Upper lobe of left lung (tissue), 6 donors: ENCODE data around the gene RABGAP1. TPM values are rescaled to one million over a fixed set of nuclear protein-coding genes. Genes with fewer than 3 reads are reported as not detected.
A peak's percentile ranks its signal among the peaks of the same experiment; 100 is the strongest.

Experiments
- ATAC-seq, 2 donors: fragments of 200-7000 bp; cut with Tn5 transposase; one replicate each; pipeline ENCODE4 v1.9.1; 2022; ENCODE audit warnings: mild to moderate bottlenecking in 2 of 2, moderate library complexity in 2 of 2; ENCODE audit not compliant: low FRiP score in 2 of 2
- DNase-seq, 2 donors: peaks; one replicate each; pipeline ENCODE4 v3.0.0-alpha.2; 2019 to 2020
- H3K27ac ChIP-seq, 4 donors: fragments of 200-600 bp; sonication (generic); one replicate each; pipeline ENCODE4 v1.5.1; 2016 to 2019
- H3K27me3 ChIP-seq, 4 donors: fragments of 200-600 bp; sonication (generic); one replicate each; pipeline ENCODE4 v1.5.1; 2017 to 2019
- H3K36me3 ChIP-seq, 4 donors: fragments of 200-600 bp; sonication (generic); one replicate each; pipeline ENCODE4 v1.5.1; 2016 to 2019
- H3K4me1 ChIP-seq, 4 donors: fragments of 200-600 bp; sonication (generic); one replicate each; pipeline ENCODE4 v1.5.1; 2018 to 2019
- H3K4me3 ChIP-seq, 4 donors: fragments of 200-600 bp; sonication (generic); one replicate each; pipeline ENCODE4 v1.5.1; 2017 to 2019; ENCODE audit warnings: mild to moderate bottlenecking in 2 of 4, moderate library complexity in 1 of 4
- H3K9me3 ChIP-seq, 4 donors: fragments of 200-600 bp; sonication (generic); one replicate each; pipeline ENCODE4 v1.5.1; 2018 to 2019
- EP300 ChIP-seq, 4 donors: sonication (generic); formaldehyde crosslinking; IDR thresholded peaks; one replicate each; pipeline ENCODE4 v1.5.1; 2017; ENCODE audit warnings: antibody characterized with exemption in 4 of 4, control low read depth in 2 of 4
- POLR2A ChIP-seq, 4 donors: fragments of 450-650 bp; IDR thresholded peaks; one replicate each; pipeline ENCODE4 v1.5.1; 2016 to 2017; ENCODE audit warnings: antibody characterized with exemption in 4 of 4, mild to moderate bottlenecking in 2 of 4
- POLR2AphosphoS5 ChIP-seq, 2 donors: sonication (generic); formaldehyde crosslinking; IDR thresholded peaks; one replicate each; pipeline ENCODE4 v1.5.1; 2017; ENCODE audit warnings: antibody characterized with exemption in 2 of 2
- WGBS, 2 donors: methylation state at CpG; one replicate each; pipeline ENCODE4 v1.1.5; 2017 to 2018; 5-methylcytosine and 5-hydroxymethylcytosine counted together
- total RNA-seq, 6 donors: library from RNA; depleted of rRNA in 4 of 6; stranded (reverse); fragments of >200 nt in 4 of 6; gene quantifications; one replicate each; pipeline versions ENCODE4 v1.1.0 to v1.2.1, GENCODE V29; 2016 to 2021
- TF ChIP-seq, protein P1 (sequence below), 6 experiments: fragments of 450-650 bp in 4 of 6; fragments of 200-600 bp in 2 of 6; sonication (generic) in 2 of 6; IDR thresholded peaks; one replicate each; pipeline ENCODE4 v1.5.1; 2016 to 2019; ENCODE audit warnings: antibody characterized with exemption in 6 of 6
- donor health status: DM: no; HTN: no; CAD: no; lungs with moderate emphysema.
- donor health status: DM: no; HTN: yes; CAD: no; lungs with severe emphysema.

The RABGAP1 gene
- total RNA-seq, 6 donors from 2014 or later, result 41.7 to 147 (median 62.6) TPM

DNA sequence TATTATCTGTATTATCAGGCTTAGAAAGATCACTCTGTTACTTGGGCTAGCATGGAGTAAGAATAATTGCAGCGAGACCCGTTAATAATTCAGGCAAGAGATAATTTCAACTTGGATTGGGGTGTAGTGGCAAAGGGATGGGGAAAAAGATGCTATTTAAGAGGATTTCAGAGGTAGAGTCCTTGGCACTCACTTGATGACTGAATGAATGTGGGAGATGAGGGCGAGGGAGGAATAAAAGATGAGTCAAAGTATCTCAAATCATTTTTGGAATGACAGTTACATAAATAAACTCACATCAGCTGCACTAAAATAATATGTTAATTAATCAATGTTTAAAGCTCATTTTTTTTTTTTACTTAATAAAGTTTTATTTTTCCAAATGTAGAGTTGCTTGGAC, 88.2 kb downstream of the RABGAP1 start:
- ATAC-seq, result no peak
- 96 to 97% methylated on average over 3 of the region's 3 CpGs for WGBS, 2 donors

DNA sequence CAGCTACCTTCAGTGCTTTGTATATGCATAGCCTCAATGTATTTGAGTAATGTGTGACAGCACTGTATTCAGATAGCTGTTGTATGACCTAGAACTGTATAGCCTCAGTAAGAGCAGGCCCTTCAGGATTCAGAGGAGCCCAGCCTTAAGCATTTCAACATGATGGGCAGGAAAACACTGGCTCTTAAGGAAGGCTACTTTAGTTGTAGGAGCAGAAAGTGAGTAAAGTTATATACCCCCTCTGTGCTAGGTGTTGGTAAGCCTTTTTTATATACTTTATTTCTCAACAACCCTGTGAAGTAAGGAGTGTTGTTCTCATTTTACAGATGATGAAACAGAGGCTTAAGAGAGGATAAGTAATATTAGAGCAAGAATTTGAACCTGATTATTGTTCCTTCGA, 91.1 kb downstream of the RABGAP1 start:
- Histone ChIP-seq H3K4me3 (no peak overlapping the region), H3K4me1 (peaks cover 4 to 20% (median 16%) of the 10 kb centered on the region in 4 donors), H3K27ac (no peak overlapping the region), H3K9me3 (no peaks in the 10 kb centered on the region), H3K36me3 (peaks cover 0 to 27% (median 2%) of the 10 kb centered on the region in 4 donors), H3K27me3 (no peaks in the 10 kb centered on the region)
- no peak for ATAC-seq
- TF ChIP-seq POLR2AphosphoS5 (IDR thresholded peaks at IDR 0.05), result no peak
- TF ChIP-seq, protein P1, sequence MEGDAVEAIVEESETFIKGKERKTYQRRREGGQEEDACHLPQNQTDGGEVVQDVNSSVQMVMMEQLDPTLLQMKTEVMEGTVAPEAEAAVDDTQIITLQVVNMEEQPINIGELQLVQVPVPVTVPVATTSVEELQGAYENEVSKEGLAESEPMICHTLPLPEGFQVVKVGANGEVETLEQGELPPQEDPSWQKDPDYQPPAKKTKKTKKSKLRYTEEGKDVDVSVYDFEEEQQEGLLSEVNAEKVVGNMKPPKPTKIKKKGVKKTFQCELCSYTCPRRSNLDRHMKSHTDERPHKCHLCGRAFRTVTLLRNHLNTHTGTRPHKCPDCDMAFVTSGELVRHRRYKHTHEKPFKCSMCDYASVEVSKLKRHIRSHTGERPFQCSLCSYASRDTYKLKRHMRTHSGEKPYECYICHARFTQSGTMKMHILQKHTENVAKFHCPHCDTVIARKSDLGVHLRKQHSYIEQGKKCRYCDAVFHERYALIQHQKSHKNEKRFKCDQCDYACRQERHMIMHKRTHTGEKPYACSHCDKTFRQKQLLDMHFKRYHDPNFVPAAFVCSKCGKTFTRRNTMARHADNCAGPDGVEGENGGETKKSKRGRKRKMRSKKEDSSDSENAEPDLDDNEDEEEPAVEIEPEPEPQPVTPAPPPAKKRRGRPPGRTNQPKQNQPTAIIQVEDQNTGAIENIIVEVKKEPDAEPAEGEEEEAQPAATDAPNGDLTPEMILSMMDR (IDR thresholded peaks at IDR 0.05), result no peak
- 75 to 78% methylated on average over 1 of the region's 1 CpG for WGBS, 2 donors
- no peak for DNase-seq

More for the DNA sequence above, 88.2 kb downstream of the RABGAP1 start:
- no peaks in the 10 kb centered on the region for H3K27me3 ChIP-seq
- H3K27ac ChIP-seq, result no peak overlapping the region
- TF ChIP-seq, protein P1 (IDR thresholded peaks at IDR 0.05), result no peak
- no peak for TF ChIP-seq EP300 (IDR thresholded peaks at IDR 0.05)
- no peak for TF ChIP-seq POLR2A (IDR thresholded peaks at IDR 0.05)
- TF ChIP-seq POLR2AphosphoS5 (IDR thresholded peaks at IDR 0.05), result no peak
- peaks cover 0 to 17% (median 0%) of the 10 kb centered on the region in 4 donors for H3K36me3 ChIP-seq
- no peaks in the 10 kb centered on the region for H3K9me3 ChIP-seq
- no peak overlapping the region for H3K4me3 ChIP-seq
- no peak for DNase-seq
- peaks cover 9 to 22% (median 16%) of the 10 kb centered on the region in 4 donors for H3K4me1 ChIP-seq

DNA sequence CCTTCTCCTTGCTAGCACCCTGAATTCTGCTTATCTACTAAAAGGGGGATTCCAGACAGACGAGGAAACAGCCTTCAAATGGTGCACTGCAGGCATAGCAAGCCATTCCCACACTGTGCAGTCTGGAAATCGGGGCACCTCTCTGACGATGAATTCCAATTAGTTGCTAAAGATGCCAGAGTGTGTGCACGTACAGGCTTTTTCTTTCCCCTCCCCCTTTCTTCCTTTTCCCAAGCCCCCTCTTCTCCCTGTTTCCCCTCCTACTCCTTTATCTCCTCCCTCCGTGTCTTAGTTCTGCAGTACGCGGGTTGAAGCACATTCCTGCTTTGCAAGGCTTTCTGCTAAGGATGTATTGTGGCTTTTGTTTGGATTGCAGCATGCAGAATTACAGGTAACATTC, 92.5 kb downstream of the RABGAP1 start, which contains the start of gene GPR21:
Gene GPR21, plus strand, starts transcription at position 316 of the 400 bp plus-strand sequence. CDS start 900 bp downstream, outside the sequence.
- Histone ChIP-seq H3K4me1 (peaks cover 4 to 12% (median 8%) of the 10 kb centered on the region in 4 donors), H3K27me3 (no peaks in the 10 kb centered on the region), H3K27ac (peak within 1 kb of the TSS in 1 of 4 donors; percentile 40), H3K4me3 (peak within 1 kb of the TSS in 1 of 4 donors; percentile 11), H3K9me3 (no peaks in the 10 kb centered on the region), H3K36me3 (peaks cover 0 to 22% (median 2%) of the 10 kb centered on the region in 4 donors)
- ATAC-seq (no peak), DNase-seq (no peak)
- TF ChIP-seq EP300 (IDR thresholded peaks at IDR 0.05) (no peak), POLR2A (IDR thresholded peaks at IDR 0.05) (no peak), POLR2AphosphoS5 (IDR thresholded peaks at IDR 0.05) (no peak)
- TF ChIP-seq, protein P1 (IDR thresholded peaks at IDR 0.05), result no peak
- WGBS, 2 donors, result 45 to 50% methylated on average over 7 of the region's 7 CpGs

DNA sequence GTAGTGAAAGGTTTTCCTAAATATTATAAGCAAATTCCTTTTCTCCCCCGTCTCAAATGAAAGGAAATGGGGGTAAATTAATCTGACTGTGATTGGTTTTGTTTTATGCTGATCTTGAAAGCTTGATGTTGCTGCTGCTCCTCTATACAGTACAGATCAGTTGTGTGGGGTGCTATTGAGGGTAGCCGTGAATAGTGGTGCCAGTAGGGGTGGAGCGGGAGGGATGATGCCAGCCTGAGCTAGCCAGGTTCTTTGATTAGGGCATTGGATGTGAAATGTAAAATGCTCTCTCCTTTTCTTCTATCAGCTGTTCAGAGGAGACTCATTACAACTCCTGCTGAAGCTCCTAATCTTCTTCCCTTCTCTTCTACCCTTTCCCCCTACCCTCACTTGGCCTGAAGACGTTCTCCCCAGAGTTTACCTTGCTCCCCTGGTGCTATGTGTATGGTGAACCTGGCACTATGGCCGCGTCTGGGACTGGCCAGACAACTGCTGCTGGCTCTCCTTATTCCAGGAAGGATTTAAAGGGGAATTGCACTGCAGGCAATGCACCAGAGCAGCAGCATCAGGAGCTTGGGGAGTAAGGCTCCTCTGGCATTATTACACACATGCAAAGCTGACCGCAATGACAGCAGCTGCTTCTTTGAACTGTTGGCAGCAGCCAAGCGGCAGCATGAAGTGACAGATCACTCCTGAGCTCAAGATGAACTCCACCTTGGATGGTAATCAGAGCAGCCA, 93.2 kb downstream of the RABGAP1 start:
- TF ChIP-seq EP300 (IDR thresholded peaks at IDR 0.05) (no peak), POLR2AphosphoS5 (IDR thresholded peaks at IDR 0.05) (no peak), POLR2A (IDR thresholded peaks at IDR 0.05) (no peak)
- TF ChIP-seq, protein P1 (IDR thresholded peaks at IDR 0.05), result no peak
- Histone ChIP-seq H3K4me3 (peak overlapping the region in 1 of 4 donors; percentile 11), H3K27me3 (no peaks in the 10 kb centered on the region), H3K9me3 (no peaks in the 10 kb centered on the region), H3K4me1 (peaks cover 5 to 12% (median 8%) of the 10 kb centered on the region in 4 donors), H3K36me3 (peaks cover 0 to 20% (median 2%) of the 10 kb centered on the region in 4 donors), H3K27ac (no peak overlapping the region)
- ATAC-seq (no peak), DNase-seq (no peak)
- WGBS, 2 donors, result 65 to 68% methylated on average over 8 of the region's 8 CpGs
